Erythroblast (primary cell): ENCODE results near the gene SDSL.

Source experiments
- GATA1 ChIP-seq: IDR thresholded peaks from 2 replicates; pipeline ENCODE4 v1.6.1; 2011; ENCODE audit warnings: low read depth, mild to moderate bottlenecking, control low read depth, low read length, moderate library complexity
- POLR2A ChIP-seq: IDR thresholded peaks from 2 replicates; pipeline ENCODE4 v1.6.1; 2011; ENCODE audit warnings: mild to moderate bottlenecking, low read length

DNA sequence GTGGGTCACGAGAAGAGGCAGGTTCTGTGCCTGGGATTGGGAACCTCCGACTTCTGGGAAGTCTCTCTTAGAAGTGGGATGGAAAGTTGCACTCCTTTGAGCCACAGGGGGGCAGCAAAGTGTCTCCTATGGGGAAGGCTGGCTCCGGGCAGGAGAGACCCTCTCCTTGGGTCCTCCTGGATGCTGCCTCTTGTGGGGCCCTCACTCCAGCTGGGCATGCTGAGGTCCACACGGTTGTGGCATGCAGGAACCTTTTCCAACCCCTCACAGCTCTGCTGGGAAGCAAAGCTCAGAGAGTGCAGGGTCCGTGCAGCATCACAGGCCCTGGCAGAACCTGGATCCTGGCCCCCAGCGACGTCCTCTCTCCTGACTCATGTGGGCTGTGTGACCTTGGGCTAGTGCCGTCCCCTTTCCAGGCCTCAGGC is 17.4 kb downstream of the SDSL start:
- no peak for TF ChIP-seq POLR2A
- no peak for TF ChIP-seq GATA1
